GM12801 (cell line): Measurements from ENCODE around the gene PHLPP2.

ENCODE experiments used
- CTCF ChIP-seq: IDR thresholded peaks from one replicate; pipeline ENCODE4 v1.5.1; 2011; ENCODE audit warnings: control low read depth; ENCODE audit not compliant: insufficient read length; ENCODE audit errors: extremely low read depth

The PHLPP2 gene

GRCh38 chr16:71647391-71647790, 77.1 kb downstream of the PHLPP2 start:
- no peak for TF ChIP-seq CTCF

GRCh38 chr16:71645450-71645849, 79.1 kb downstream of the PHLPP2 start:
- TF ChIP-seq CTCF: no peak

- no peak for TF ChIP-seq CTCF
Observed at GRCh38 chr16:71637398-71637797, 87.1 kb downstream of the PHLPP2 start.

- TF ChIP-seq CTCF: no peak
Observed at GRCh38 chr16:71635632-71636031, 88.9 kb downstream of the PHLPP2 start.

- TF ChIP-seq CTCF: no peak
Observed at GRCh38 chr16:71631776-71632175, 92.7 kb downstream of the PHLPP2 start.

- no peak for TF ChIP-seq CTCF
Observed at GRCh38 chr16:71630808-71631207, 93.7 kb downstream of the PHLPP2 start.

- TF ChIP-seq CTCF: no peak
Observed at GRCh38 chr16:71629278-71630016, 95.1 kb downstream of the PHLPP2 start.
